HG02970 (cell line): ENCODE measurements around the gene LSAMP.
"Not testable (repeated sequence)": the region's sequence is repeated elsewhere in the genome, so short reads cannot be mapped to it uniquely, and the experiment has no call there.

Source experiments
- ATAC-seq: cut with Tn5 transposase; IDR thresholded peaks from one replicate; pipeline ENCODE4 v1.9.1; 2021; ENCODE audit warnings: mild to moderate bottlenecking, moderate library complexity, moderate number of reproducible peaks; ENCODE audit not compliant: unreplicated experiment, low FRiP score

Gene LSAMP

GRCh38 chr3:115830764-115831395 is 614.4 kb downstream of the LSAMP start:
- ATAC-seq = no peak

- no peak for ATAC-seq
Measured at GRCh38 chr3:115828401-115828800, 616.9 kb downstream of the LSAMP start.

DNA sequence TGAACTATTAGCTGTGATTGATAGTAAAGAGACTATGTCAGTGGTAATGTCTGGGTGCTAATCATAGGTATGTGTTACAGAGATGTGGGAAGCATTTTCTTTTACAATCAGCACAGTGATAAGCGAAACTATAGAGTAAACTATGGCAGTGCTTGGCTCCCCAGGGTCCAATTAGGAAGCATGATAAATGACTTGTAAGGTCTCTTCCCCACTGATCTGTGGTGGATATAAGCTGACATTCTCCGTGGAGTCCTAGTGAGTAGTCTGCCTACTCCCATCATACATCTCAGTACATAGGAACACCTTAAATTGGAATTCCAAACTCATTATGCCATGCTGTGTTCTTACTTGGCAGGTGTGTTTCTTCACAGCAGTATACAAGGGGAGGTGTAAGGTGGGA is 617.8 kb downstream of the LSAMP start:
- ATAC-seq = no peak

GRCh38 chr3:115825046-115825445 is 620.2 kb downstream of the LSAMP start:
- no peak for ATAC-seq

DNA sequence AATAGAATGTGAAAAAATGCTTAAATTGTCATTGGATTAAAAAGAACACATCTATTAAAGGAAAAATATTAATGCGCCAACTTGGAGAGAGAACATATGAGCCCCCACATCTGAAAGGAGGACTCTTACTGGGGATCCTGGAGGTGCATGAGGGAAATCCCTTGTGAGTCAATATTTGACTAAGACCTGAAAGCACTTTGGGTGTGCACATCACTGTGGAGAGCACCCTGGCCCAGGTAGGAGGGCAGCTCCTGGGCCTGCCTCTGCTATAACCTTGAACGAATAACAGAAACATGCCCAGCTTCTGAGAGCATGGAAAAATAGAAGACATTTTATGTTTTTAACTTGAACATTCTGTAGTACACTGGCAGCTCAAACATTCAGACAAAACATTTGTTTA is 622.2 kb downstream of the LSAMP start:
- ATAC-seq = no peak

- no peak for ATAC-seq
Measured at GRCh38 chr3:115822579-115822978, 622.7 kb downstream of the LSAMP start.

DNA sequence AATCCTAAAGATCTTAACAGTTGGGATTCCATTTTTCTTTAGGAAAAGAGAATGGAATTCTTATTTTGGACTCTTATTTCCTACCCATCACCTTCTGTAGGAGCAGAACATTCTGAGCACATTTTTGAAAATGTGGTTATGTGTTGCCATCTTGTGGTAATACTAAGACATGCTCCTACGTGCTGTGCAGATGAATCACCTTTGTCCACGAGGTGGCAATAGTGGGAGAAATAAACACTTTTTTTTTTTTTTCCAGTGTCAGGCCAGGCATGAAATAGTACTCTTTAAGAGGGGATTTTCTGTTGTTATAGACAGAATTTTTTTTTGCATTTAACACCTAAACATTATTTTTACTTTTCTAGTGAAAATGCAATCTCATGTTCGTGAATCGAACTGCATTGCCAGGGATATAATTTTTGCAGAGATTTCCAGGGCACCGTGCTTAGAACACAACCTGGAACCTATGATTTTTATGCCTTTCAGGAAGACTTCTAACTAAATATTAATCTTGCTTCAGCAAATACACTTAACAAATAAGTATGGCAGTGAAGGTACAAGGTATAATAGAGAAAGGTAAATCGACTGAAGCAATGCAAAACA is 625.4 kb downstream of the LSAMP start:
- peak; percentile 87 for ATAC-seq

DNA sequence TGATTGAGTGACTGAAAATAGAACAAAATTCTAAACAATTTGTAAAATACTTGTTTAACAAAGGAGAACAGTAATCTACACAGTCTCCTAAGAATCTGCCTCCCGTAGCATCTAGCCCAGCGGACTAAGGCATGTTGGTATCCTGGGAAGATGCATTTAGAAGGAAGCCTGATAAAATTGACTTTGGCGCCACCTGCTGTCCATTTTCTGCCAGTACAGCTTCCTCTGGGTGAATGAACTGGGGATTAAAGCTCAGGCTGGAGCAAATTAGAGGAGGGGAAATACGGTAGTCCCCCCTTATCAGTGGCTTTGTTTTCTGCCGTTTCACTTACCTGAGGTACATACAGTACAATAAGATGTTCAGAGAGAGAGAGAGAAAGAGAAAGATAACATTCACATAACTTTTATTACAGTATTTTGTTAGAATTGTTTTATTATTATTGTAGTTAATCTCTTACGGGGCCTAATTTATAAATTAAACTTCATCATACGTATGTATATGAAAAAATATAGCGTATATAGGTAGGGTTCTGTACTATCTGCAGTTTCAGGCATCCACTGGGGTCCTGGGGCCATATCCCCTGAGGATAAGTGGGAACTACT is 630.4 kb downstream of the LSAMP start:
- ATAC-seq = peak; percentile 47

DNA sequence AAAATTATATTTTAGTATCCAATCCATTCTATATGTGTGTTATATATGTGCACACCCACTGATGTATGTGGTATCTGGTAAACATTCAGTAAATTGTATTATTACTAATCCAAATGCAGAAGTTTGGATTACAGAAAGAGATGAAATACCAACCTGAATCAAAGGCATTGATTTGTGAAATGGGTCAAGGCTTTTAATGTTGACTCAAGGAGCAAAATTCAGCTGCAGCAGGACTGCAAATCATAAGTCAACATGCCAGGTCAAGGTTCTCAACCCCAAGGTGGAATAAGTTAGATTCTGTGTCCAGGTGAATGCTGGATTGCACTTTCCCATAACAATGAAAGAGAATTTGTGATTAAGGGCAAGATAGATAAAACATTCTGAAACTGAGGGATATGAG is 631.3 kb downstream of the LSAMP start:
- ATAC-seq = no peak

DNA sequence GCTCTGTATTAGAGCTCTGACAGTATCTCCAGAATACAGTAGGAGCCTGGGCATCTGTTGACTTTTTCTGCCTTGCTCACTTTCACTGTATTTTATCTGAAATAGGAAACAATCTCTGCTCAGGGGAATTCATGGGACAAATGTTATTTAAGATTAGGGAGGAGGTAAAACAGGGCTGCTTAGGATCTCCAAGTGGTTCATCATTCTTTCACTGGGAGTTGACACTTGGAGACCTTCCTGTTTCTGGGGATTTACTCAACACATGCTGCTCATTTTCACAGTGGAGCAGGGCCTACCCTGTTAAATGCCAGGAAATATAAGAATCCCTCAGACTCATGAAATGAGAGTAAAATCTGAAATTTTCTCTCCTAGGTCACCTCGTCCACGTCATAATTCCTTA is 636.5 kb downstream of the LSAMP start:
- no peak for ATAC-seq

- no peak for ATAC-seq
Measured at GRCh38 chr3:115808244-115808643, 637.0 kb downstream of the LSAMP start.

- ATAC-seq = no peak
Measured at GRCh38 chr3:115806501-115806900, 638.8 kb downstream of the LSAMP start.

- no peak for ATAC-seq
Measured at GRCh38 chr3:115805520-115805919, 639.8 kb downstream of the LSAMP start.

DNA sequence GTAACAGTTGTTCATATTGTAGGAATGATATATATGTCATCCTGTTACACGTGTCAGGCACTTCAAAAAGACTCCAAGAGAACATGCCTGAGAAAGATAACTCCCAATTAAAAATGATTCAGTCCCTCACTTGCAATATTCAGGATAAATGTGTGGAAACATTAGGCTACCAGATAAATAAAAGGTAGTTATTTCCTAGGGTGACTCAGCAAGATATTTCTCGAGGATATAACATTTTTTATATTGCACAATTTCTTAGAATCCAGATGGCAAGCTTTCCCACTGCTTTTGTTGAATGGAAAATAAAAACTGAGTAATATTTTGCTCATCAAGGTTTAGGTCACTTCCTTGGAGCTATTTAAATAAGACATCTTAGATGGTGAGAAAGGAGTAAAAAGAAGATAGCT is 640.6 kb downstream of the LSAMP start:
- ATAC-seq = no peak

DNA sequence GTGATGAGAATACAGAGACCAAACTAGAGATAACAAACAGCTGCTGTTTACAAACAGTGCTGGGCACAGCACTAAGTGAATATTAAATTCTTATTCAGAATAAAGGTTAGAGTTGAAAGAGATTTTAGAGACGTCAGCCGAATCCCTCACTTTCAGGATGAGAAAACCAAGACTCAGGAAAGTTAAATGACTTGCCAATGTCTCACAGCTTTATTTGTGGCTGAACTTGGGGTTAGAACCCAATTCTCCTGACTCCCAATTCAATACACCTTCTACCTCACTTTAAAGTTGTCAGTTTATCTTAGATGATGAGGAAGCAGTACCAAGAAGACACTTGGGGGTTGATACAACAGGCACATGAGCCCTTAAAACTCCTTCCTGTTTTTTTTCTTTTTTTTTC is 641.1 kb downstream of the LSAMP start:
- no peak for ATAC-seq

GRCh38 chr3:115803661-115804060 is 641.6 kb downstream of the LSAMP start:
- ATAC-seq = no peak

GRCh38 chr3:115800489-115801075 is 644.7 kb downstream of the LSAMP start:
- no peak for ATAC-seq

- not testable (repeated sequence) for ATAC-seq
Measured at GRCh38 chr3:115800065-115800464, 645.2 kb downstream of the LSAMP start.

DNA sequence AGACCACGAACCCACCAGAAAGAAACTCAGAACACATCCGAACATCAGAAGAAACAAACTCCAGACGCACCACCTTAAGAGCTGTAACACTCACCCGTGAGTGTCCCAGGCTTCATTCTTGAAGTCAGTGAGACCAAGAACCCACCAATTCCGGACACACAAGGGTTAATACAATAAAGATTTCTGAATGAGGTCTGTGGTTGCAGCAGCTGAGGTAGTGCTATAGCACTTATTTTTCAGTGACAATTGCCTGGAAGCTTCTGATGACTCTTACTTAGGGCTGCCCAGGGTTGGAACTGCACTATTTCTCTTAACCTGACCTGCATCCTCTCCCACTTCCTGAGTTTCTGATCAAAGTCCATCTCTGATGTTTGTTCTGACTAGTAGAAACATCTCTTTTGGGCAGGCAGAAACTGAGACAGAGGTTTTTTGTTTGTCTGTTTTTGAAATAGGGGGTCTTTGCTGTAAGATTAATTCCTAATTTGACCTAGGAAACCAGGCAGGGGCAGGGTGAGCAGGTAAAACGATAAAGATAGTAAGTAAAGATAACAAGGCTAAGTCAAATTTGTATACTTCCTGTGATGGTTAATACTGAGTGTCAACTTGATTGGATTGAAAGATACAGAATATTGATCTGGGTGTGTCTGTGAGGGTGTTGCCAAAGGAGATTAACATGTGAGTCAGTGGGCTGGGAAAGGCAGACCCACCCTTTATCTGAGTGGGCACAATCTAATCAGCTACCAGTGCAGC is 652.9 kb downstream of the LSAMP start:
- peak; percentile 92 for ATAC-seq

DNA sequence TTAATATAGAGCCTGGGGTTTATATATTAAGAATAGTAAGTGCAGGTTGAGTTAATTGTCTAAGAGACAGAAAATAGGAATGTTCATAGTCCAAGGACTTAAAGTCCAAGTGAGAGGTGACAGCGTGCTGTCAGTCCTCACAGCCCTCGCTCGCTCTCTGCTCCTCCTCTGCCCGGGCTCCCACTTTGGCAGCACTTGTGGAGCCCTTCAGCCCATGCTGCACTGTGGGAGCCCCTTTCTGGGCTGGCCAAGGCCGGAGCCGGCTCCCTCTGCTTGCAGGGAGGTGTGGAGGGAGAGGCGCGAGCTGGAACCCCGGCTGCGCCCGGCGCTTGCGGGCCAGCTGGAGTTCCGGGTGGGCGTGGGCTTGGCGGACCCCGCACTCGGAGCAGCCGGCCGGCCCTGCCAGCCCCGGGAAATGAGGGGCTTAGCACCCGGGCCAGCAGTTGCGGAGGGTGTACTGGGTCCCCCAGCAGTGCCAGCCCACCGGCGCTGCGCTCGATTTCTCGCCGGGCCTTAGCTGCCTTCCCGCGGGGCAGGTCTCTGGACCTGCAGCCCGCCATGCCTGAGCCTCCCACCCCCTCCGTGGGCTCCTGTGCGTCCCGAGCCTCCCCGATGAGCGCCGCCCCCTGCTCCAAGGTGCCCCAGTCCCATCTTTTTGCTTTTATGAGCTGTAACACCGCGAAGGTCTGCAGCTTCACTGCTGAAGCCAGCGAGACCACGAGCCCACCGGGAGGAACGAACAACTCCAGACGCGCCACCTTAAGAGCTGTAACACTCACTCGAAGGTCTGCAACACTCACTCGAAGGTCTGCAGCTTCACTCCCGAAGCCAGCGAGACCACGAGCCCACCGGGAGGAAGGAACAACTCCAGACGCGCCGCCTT is 653.8 kb downstream of the LSAMP start:
- not testable (repeated sequence) for ATAC-seq
